Measurements from ENCODE around the gene NRXN3.

Gene NRXN3

DNA sequence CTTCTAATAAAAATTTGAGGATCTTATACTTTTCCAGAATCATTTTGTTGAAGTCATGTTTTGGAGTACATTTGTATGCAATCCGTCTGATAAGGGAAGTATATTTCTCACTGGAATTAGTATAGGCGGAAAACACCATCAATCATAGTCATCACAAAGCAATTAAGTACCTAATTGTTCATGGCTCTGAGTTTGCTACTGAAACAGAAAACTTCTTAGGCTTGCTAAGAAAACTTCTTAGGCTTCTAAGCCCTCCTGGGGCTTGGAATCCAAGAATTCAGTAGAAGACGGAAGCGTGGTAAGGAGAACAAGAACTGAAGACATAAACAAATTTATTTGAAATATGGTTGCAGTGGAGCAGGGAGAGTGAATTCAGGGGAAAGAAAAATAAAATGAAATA, 1404.9 kb downstream of the NRXN3 start:
- no peak for TF ChIP-seq EZH2 (IDR thresholded peaks at IDR 0.05; ENCODE audit: borderline replicate concordance, low read length)
- no peak for TF ChIP-seq CTCF (IDR thresholded peaks at IDR 0.05; ENCODE audit: low read length)
- no peak overlapping the region for H3K4me3 ChIP-seq (ENCODE audit: low read depth, low read length, poor library complexity, severe bottlenecking)
- H3K36me3 ChIP-seq (ENCODE audit: insufficient read depth, low read length): no peaks in the 10 kb centered on the region
- H3K4me2 ChIP-seq (ENCODE audit: low read length): no peak overlapping the region
- no peaks in the 10 kb centered on the region for H3K4me1 ChIP-seq (ENCODE audit: insufficient read depth, low read length, severe bottlenecking)
- no peak overlapping the region for H2AFZ ChIP-seq (ENCODE audit: low read length)
- no peaks in the 10 kb centered on the region for H3K79me2 ChIP-seq (ENCODE audit: insufficient read depth, low read length)
- H3K27me3 ChIP-seq (ENCODE audit: insufficient read depth, low read length): no peaks in the 10 kb centered on the region
- H4K20me1 ChIP-seq (ENCODE audit: insufficient read depth, low read length): no peaks in the 10 kb centered on the region
- H3K9me2 ChIP-seq (ENCODE audit: low read depth, low read length): no peaks in the 10 kb centered on the region
- H3F3A ChIP-seq (ENCODE audit: insufficient read depth, low read length): no peaks in the 10 kb centered on the region
- H3K27ac ChIP-seq (ENCODE audit: low read depth, low read length, poor library complexity, severe bottlenecking): no peak overlapping the region
- H3K9me3 ChIP-seq (ENCODE audit: low read length): no peaks in the 10 kb centered on the region
- no peak overlapping the region for H3K9ac ChIP-seq (ENCODE audit: low read length)

DNA sequence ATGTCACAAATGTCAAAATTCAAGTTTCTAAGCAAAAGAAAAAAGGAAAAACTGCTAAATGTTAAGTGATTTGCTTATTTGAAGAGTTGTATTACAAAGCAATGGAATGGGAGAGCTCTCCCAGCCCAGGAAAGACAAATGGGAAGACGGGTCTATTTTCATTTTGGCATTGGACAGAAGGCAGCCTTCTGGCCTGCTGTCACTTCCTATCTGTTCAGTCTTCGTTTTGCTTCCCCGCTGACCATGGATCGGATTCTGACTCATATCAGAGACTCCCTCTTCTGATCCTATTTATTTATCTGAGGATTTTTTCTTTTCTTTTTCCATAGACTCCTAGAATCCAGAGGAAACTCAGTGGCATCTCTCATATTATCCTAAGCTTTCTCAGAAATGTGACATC, 1406.3 kb downstream of the NRXN3 start:
- H3K27me3 ChIP-seq (ENCODE audit: insufficient read depth, low read length): no peaks in the 10 kb centered on the region
- no peaks in the 10 kb centered on the region for H3K9me3 ChIP-seq (ENCODE audit: low read length)
- H3F3A ChIP-seq (ENCODE audit: insufficient read depth, low read length): no peaks in the 10 kb centered on the region
- no peaks in the 10 kb centered on the region for H3K9me2 ChIP-seq (ENCODE audit: low read depth, low read length)
- no peaks in the 10 kb centered on the region for H3K79me2 ChIP-seq (ENCODE audit: insufficient read depth, low read length)
- H3K4me3 ChIP-seq (ENCODE audit: low read depth, low read length, poor library complexity, severe bottlenecking): no peak overlapping the region
- H3K27ac ChIP-seq (ENCODE audit: low read depth, low read length, poor library complexity, severe bottlenecking): no peak overlapping the region
- H3K4me2 ChIP-seq (ENCODE audit: low read length): no peak overlapping the region
- H3K4me1 ChIP-seq (ENCODE audit: insufficient read depth, low read length, severe bottlenecking): no peaks in the 10 kb centered on the region
- no peaks in the 10 kb centered on the region for H3K36me3 ChIP-seq (ENCODE audit: insufficient read depth, low read length)
- no peaks in the 10 kb centered on the region for H4K20me1 ChIP-seq (ENCODE audit: insufficient read depth, low read length)
- no peak overlapping the region for H2AFZ ChIP-seq (ENCODE audit: low read length)
- no peak overlapping the region for H3K9ac ChIP-seq (ENCODE audit: low read length)
- no peak for TF ChIP-seq EZH2 (IDR thresholded peaks at IDR 0.05; ENCODE audit: borderline replicate concordance, low read length)
- no peak for TF ChIP-seq CTCF (IDR thresholded peaks at IDR 0.05; ENCODE audit: low read length)

- H3K36me3 ChIP-seq (ENCODE audit: insufficient read depth, low read length): no peaks in the 10 kb centered on the region
- H3K9me3 ChIP-seq (ENCODE audit: low read length): no peaks in the 10 kb centered on the region
- no peaks in the 10 kb centered on the region for H3K4me1 ChIP-seq (ENCODE audit: insufficient read depth, low read length, severe bottlenecking)
- H3K4me3 ChIP-seq (ENCODE audit: low read depth, low read length, poor library complexity, severe bottlenecking): no peak overlapping the region
- no peaks in the 10 kb centered on the region for H3K27me3 ChIP-seq (ENCODE audit: insufficient read depth, low read length)
- no peak overlapping the region for H2AFZ ChIP-seq (ENCODE audit: low read length)
- no peaks in the 10 kb centered on the region for H4K20me1 ChIP-seq (ENCODE audit: insufficient read depth, low read length)
- no peak overlapping the region for H3K9ac ChIP-seq (ENCODE audit: low read length)
- no peak overlapping the region for H3K27ac ChIP-seq (ENCODE audit: low read depth, low read length, poor library complexity, severe bottlenecking)
- TF ChIP-seq EZH2 (IDR thresholded peaks at IDR 0.05; ENCODE audit: borderline replicate concordance, low read length): no peak
- TF ChIP-seq CTCF (IDR thresholded peaks at IDR 0.05; ENCODE audit: low read length): no peak
- H3K9me2 ChIP-seq (ENCODE audit: low read depth, low read length): no peaks in the 10 kb centered on the region
- H3K79me2 ChIP-seq (ENCODE audit: insufficient read depth, low read length): no peaks in the 10 kb centered on the region
- H3F3A ChIP-seq (ENCODE audit: insufficient read depth, low read length): no peaks in the 10 kb centered on the region
- H3K4me2 ChIP-seq (ENCODE audit: low read length): no peak overlapping the region
Observed at GRCh38 chr14:79578470-79578869, 1408.3 kb downstream of the NRXN3 start.

All from OCI-LY1 (cell line).